ENCODE measurements around the gene TUBB3.
"Not testable (repeated sequence)": the region's sequence is repeated elsewhere in the genome, so short reads cannot be mapped to it uniquely, and the experiment has no call there.

Gene TUBB3

GRCh38 chr16:89944773-89945172 lies 21.6 kb downstream of the TUBB3 start:
- no peak for DNase-seq

- no peak for DNase-seq
Measured at GRCh38 chr16:89945654-89946053, 22.5 kb downstream of the TUBB3 start.

DNA sequence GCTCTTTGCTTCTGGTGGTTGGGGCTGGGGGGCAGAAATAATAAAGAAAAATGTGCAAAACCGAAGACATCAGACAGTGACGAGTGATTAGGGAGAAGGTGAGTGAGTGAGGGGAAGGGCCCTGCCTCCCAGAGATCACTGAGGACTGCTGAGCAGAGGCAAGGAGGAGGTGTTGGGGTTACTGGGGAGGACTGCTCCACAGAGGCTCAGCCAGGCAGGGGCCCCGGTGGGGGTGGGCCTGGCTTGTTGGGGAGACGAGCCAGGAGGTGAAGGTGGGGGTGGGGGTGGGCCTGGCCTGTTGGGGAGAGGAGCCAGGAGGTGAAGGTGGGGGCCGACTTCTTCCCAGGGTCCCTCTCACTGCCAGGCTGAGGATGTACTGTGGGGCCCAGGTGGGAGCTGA lies 23.4 kb downstream of the TUBB3 start:
- DNase-seq, result no peak

- no peak for DNase-seq
Measured at GRCh38 chr16:89949121-89949742, 26.1 kb downstream of the TUBB3 start.

- no peak for DNase-seq
Measured at GRCh38 chr16:89949756-89950155, 26.6 kb downstream of the TUBB3 start.

DNA sequence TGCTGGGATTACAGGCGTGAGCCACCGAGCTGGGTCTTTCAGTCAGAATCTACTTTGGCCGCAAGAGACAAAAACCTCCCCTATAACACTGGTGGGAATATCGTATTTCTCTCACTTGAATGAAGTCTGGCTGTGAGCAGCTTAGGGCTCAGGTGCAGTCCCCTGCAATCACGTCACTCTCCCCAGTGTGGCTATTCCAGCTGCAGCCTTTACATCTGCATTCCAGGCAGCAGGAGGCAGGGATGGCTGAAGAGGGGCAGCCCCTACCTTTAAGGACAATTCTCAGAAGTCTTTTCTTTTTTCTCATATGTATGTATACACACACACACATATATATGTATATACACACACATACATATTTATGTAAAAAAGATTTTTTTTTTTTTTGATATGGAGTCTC lies 28.4 kb downstream of the TUBB3 start:
- no peak for DNase-seq

GRCh38 chr16:89952049-89952448 lies 28.9 kb downstream of the TUBB3 start:
- DNase-seq, result no peak

DNA sequence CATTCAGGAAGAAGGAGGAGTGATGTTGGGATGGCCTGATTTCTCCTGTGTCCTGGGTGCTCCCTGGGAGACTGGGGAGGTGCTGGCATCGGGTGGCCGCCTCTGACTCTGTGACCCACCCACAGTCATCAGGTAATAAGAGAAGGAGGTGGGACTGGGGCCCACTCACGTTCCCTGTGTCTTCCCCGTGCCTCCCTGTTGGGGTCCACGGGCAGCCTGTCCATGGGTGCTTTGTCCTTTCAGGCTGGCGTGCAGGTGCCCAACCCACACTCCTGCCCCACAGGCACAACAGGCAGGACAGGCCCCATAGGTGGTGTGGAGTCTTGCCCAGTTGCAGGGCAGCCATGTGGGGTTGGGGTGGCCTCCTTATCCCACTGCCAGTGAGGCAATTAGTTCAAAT lies 29.4 kb downstream of the TUBB3 start:
- no peak for DNase-seq

- DNase-seq, result no peak
Measured at GRCh38 chr16:89953671-89954406, 30.7 kb downstream of the TUBB3 start.

DNA sequence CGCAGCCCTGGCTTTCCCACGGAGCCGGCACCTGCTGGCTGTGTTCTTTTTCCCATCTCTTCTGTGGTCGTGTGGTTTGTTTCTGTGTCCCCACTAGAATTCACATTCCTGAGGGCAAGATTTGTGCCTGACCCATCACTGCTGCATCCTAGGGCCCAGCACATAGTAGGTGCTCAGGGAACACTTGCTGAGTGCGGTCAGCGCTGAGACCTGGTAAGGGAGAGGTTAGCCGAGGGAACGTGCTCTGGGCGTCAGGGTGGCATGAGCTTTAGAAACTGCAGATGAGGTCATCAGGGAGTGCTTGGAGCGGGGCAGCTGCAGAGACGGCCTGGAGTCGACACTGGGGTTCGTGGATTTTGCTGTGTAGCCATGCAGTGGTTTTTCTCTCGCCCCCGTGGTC lies 31.3 kb downstream of the TUBB3 start:
- DNase-seq, result no peak

DNA sequence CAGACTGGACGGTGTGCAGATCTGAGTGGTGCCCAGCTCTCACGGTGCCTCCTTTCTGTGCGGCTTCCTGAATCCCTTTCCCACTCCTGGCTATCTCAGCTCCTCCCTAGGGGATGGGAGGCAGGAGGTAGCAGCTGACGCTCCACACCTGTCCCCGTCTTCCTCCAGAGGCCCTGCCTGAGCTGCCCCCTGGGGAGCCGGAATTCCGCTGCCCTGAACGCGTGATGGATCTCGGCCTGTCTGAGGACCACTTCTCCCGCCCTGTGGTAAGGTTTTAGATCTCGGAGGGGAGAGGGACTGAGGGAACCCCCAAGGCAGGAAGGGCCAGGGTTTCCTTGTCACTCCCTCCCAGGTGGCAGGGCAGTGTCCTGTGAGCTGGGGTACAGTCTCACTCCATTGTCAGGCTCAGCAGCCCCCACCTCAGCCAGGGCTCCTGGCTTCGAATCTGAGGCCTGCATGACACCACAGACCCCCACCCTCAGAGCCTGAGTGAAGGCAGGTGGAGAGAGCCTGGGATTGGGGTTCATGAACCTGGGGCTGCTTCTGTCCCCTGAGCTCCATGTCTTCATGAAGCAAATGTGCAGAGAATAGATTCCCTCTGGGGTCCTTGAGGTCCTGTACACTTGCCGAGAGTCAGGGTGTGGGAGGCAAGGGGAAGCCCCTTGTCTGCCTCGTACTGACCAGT lies 32.0 kb downstream of the TUBB3 start:
- no peak for DNase-seq

- DNase-seq, result no peak
Measured at GRCh38 chr16:89956505-89957215, 33.5 kb downstream of the TUBB3 start.

DNA sequence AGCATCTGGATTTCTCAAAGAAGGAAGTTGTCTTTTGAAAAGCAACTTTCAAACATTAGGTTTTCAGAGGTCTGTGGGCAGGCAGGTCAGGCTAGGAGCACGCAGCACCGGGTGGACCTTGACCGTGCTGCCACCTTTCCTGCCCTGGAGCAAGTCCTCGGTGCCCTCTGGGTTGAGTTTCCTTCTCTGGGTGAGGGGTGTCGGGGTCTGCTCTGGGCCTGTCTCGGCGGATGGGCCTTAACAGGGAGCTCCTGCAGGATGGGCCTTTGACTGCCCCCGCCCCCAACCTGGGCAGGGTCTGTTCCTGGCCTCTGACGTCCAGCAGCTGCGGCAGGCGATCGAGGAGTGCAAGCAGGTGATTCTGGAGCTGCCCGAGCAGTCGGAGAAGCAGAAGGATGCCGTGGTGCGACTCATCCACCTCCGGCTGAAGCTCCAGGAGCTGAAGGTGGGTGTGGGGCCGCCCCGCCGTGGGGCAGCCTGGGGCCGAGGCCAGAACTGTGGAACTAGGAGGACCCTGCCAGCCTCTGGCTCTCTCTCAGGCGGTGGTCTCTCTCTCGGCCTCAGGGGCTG lies 34.2 kb downstream of the TUBB3 start:
- no peak for DNase-seq

GRCh38 chr16:89958068-89958467 lies 34.9 kb downstream of the TUBB3 start:
- no peak for DNase-seq

DNA sequence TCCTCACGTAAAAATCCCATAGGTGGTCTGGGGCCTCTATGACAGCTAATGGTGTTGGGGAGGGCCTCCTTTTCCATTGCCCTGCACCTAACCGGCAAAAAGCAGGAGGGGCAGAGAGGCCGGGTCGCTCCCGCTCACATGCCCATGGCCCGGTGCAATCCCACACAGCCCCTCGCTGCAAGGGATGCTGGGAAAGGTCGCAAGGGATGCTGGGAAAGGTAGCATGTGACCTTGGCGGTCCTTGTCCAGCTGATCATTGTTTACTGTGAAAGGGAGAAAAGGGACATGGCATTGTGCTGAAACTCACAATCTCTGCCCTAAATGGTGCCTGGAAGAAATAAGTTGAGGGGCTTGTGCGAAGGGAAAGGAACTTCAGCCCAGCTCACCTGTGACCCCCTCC lies 35.5 kb downstream of the TUBB3 start:
- no peak for DNase-seq

GRCh38 chr16:89960966-89961365 lies 37.8 kb downstream of the TUBB3 start:
- no peak for DNase-seq

DNA sequence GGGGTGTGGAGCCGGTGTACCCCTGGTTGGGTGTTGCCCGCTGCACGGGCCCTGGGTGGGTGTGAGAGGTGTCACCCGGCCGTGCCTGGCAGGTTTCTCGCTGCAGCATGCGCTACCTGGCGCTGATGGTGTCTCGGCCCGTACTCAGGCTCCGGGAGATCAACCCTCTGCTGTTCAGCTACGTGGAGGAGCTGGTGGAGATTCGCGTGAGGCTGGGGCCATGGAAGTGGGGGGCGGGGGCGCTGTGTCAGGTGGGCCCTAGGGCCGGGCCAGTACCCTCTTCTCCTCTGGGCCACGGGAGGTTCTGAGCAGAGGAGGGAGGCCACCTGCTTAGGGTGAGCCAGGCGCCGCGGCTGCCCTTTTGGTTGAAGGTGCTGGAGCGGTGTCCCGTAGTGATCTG lies 38.8 kb downstream of the TUBB3 start:
- no peak for DNase-seq

DNA sequence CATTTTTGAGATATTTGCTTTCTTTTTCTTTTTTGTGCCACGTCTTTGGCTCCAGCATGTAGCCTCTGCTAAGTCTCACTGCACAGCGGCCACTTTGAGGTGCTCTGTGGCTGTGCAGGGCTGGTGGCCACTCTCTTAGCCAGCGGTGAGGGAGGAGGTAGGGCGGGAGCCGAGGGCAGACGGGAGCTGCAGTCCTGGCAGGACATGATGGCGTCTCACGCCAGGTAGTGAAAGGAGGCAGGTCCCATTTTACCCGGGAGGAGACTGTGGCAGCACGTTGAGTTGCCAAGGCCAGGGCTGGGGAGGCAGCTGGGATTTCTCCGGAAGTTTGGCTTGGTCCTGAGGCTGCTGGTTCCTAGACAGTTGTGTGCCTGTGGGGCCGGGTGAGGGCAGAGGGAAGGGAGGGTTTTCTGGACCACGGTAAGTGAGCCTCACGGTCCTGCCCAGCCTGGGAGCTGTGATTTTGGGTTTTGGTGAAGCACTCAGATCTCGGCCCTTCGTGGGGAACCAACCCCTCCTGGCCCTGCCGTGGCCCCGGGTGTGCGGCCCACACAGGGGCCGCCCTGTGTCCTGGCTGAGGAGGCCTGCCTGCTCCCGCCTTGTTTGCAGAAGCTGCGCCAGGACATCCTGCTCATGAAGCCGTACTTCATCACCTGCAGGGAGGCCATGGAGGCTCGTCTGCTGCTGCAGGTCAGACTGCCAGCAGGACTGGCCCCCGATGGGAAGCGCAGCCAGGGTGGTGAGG lies 39.8 kb downstream of the TUBB3 start:
- DNase-seq, result no peak

DNA sequence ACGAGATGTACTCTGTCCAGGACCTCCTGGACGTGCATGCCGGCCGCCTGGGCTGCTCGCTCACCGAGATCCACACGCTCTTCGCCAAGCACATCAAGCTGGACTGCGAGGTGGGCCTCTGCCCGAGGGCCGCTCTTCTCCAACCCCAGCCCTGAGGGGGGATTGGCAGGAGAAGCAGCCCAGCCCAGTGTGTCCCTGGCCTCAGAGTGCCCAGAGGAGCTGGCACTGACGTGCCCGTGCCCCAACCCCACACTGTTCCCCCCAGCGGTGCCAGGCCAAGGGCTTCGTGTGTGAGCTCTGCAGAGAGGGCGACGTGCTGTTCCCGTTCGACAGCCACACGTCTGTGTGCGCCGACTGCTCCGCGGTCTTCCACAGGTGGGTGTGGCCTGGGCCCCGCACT lies 41.1 kb downstream of the TUBB3 start:
- DNase-seq, result no peak

- DNase-seq, result no peak
Measured at GRCh38 chr16:89965447-89966225, 42.5 kb downstream of the TUBB3 start.

- no peak for DNase-seq
Measured at GRCh38 chr16:89966756-89967155, 43.6 kb downstream of the TUBB3 start.

- not testable (repeated sequence) for DNase-seq
Measured at GRCh38 chr16:89967436-89967835, 44.3 kb downstream of the TUBB3 start.

Data from NCI-H1930 (cell line).